Thoracic aorta (tissue), 2 donors: ENCODE results near the gene OSGIN1. TPM values are rescaled to one million over a fixed set of nuclear protein-coding genes. Genes with fewer than 3 reads are reported as not detected.

Experiments
- ATAC-seq: fragments of 150-250 bp; one replicate; pipeline ENCODE4 v1.8.0; 2017; ENCODE audit warnings: low read depth; ENCODE audit not compliant: insufficient number of reproducible peaks, low FRiP score
- DNase-seq: peaks from one replicate; pipeline ENCODE4 v3.0.0-alpha.2; 2020; ENCODE audit warnings: low spot score
- H3K27ac ChIP-seq, 2 donors: fragments of 200-600 bp; sonication (generic); 1 replicate in 1 of 2; 2 replicates in 1 of 2; pipeline ENCODE4 v1.5.1; 2016; ENCODE audit warnings: mild to moderate bottlenecking in 2 of 2, moderate library complexity in 2 of 2
- H3K27me3 ChIP-seq: fragments of 200-600 bp; sonication (generic); replicated peaks from 2 replicates; pipeline ENCODE4 v1.6.0; 2016; ENCODE audit warnings: mild to moderate bottlenecking; ENCODE audit not compliant: insufficient read depth
- H3K36me3 ChIP-seq: fragments of 200-600 bp; sonication (generic); one replicate; pipeline ENCODE4 v1.5.1; 2016
- H3K4me1 ChIP-seq, 2 donors: fragments of 200-600 bp; sonication (generic); 1 replicate in 1 of 2; 2 replicates in 1 of 2; pipeline versions ENCODE4 v1.5.1 to v1.6.0; 2016; ENCODE audit warnings: low read depth in 2 of 2, mild to moderate bottlenecking in 1 of 2; ENCODE audit not compliant: control insufficient read depth in 1 of 2
- H3K4me3 ChIP-seq: fragments of 200-600 bp; sonication (generic); 2 replicates; pipeline ENCODE4 v1.5.1; 2016; ENCODE audit warnings: mild to moderate bottlenecking
- H3K9me3 ChIP-seq: fragments of 200-600 bp; sonication (generic); 2 replicates; pipeline ENCODE4 v1.5.1; 2016
- total RNA-seq, 2 donors: library from RNA; depleted of rRNA; stranded (reverse); fragments of >200 nt; gene quantifications; one replicate each; pipeline versions ENCODE4 v1.1.0 to v1.2.3, GENCODE V29; 2016
- TF ChIP-seq, protein P1 (sequence below): fragments of 200-600 bp; sonication (generic); IDR thresholded peaks from one replicate; pipeline ENCODE4 v1.5.1; 2019; ENCODE audit warnings: antibody characterized with exemption

Gene OSGIN1
- total RNA-seq, 2 donors from 2014 or later = 3.7 to 16.2 TPM

DNA sequence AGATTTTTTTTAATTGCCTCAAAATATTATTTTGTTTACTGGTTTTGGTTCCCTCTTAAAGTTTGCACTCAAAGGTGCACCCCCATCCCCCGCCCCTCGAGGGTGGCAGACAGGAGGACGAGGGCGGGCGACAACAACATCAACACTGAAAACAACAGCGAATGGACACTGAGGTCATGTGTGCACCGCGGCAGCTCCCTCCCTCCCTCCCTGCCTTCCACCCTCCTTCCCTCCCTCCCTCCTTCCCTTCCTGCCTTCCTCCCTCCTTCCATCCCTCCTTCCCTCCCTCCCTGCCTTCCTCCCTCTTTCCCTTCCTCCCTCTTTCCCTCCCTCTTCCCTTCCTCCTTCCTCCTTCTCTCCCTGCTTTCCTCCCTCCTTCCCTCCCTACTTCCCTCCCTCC is 1.5 kb upstream of the OSGIN1 start:
- Histone ChIP-seq H3K4me3 (no peak overlapping the region), H3K9me3 (no peaks in the 10 kb centered on the region), H3K27me3 (no peaks in the 10 kb centered on the region), H3K36me3 (no peaks in the 10 kb centered on the region), H3K4me1 (peaks cover 14 to 34% of the 10 kb centered on the region in 2 donors), H3K27ac (no peak overlapping the region)
- no peak for ATAC-seq
- DNase-seq = no peak
- TF ChIP-seq, protein P1, sequence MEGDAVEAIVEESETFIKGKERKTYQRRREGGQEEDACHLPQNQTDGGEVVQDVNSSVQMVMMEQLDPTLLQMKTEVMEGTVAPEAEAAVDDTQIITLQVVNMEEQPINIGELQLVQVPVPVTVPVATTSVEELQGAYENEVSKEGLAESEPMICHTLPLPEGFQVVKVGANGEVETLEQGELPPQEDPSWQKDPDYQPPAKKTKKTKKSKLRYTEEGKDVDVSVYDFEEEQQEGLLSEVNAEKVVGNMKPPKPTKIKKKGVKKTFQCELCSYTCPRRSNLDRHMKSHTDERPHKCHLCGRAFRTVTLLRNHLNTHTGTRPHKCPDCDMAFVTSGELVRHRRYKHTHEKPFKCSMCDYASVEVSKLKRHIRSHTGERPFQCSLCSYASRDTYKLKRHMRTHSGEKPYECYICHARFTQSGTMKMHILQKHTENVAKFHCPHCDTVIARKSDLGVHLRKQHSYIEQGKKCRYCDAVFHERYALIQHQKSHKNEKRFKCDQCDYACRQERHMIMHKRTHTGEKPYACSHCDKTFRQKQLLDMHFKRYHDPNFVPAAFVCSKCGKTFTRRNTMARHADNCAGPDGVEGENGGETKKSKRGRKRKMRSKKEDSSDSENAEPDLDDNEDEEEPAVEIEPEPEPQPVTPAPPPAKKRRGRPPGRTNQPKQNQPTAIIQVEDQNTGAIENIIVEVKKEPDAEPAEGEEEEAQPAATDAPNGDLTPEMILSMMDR = no peak

DNA sequence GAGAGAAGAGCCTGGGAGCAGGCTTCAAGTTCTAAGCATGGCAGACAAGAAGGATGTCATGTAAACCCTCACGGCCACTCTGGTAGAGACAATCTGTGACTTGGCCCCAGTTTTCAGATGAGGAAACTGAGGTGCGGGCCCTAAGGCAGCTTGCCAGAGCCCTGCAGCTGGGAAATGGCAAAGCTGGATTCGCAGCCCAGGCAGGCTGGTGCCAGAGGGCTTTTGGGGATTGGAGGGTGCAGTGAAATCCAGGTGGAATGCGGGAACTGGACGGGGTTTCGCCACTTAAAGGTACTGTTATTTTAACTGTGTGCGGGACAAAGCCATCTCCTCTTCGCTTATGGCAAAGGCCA is 477 bp upstream of the OSGIN1 start:
- Histone ChIP-seq H3K4me3 (peak overlapping the region; percentile 83), H3K36me3 (no peaks in the 10 kb centered on the region), H3K27ac (peak overlapping the region; percentile 91 to 94), H3K27me3 (no peaks in the 10 kb centered on the region), H3K4me1 (peaks cover 14 to 36% of the 10 kb centered on the region in 2 donors), H3K9me3 (no peaks in the 10 kb centered on the region)
- TF ChIP-seq, protein P1 = no peak
- ATAC-seq (peak; percentile 13), DNase-seq (no peak)

DNA sequence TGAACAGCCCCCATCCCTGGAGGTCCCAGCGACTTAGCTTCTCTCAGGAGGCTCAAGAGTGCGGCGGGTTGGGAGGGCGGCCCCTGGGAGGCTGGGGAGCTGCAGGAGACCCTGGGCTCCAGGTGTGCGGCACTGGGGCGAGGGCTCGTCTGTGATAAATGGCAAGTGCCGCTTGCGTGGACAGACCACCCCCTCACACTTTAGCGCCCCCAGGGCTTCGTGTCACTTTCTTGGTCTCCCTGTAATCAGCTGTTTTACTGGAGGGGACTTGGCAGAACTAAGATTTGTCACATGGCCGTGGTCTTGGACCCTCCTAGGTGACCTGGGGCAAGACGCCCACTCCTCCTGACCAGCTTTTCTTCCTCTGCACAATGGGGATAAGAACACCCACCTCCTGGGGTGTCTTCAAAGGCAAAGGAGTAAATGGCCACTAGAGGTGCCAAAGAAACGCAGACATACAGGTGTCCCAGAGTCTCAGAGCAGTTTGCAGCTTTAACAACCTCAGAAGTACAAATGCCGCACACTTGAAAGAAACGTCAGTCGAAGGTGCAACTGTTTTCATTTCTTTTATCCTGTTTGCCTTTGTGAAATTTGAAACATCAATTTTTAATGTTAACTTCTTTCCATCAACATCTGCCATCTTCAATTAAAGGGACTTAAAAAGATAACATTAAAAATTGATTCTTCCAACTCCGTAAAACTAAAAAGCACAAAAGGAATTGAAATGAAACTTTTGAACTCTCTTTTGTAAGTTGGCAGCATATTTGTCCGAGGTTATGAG is 946 bp downstream of the OSGIN1 start:
- Histone ChIP-seq H3K27me3 (no peaks in the 10 kb centered on the region), H3K27ac (peak overlapping the region; percentile 91 to 94), H3K4me3 (peak overlapping the region; percentile 83), H3K4me1 (peaks cover 14 to 36% of the 10 kb centered on the region in 2 donors), H3K36me3 (peaks cover 8% of the 10 kb centered on the region), H3K9me3 (no peaks in the 10 kb centered on the region)
- DNase-seq (no peak), ATAC-seq (no peak)
- TF ChIP-seq, protein P1 = no peak

DNA sequence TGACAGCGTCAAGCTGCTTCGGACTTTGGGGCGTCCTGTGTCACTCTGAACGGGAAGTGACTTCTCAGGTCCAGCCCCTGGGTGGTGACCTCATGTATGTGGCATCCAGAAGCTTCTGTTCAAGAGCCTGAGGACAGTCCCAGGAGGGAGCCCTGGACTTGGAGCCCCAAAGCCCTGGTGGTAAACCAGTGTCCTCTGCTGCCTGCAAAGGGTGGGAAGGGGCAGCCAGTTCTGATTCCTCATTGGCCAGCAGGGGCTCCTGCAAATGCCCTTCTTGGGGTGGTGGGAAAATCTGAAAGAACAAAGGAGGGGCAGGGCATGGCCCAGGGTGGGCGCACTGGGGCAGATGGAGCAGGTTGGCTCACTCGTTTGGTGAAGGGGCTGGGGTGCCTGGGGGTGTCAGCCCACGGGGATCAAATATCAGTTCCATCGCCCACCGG is 1.6 kb downstream of the OSGIN1 start:
- Histone ChIP-seq H3K4me3 (peak overlapping the region; percentile 83), H3K27ac (peak overlapping the region; percentile 91 to 94), H3K9me3 (no peaks in the 10 kb centered on the region), H3K4me1 (peaks cover 14 to 36% of the 10 kb centered on the region in 2 donors), H3K36me3 (peaks cover 13% of the 10 kb centered on the region), H3K27me3 (no peaks in the 10 kb centered on the region)
- peak; percentile 25 for DNase-seq
- TF ChIP-seq, protein P1 = no peak
- peak; percentile 69 for ATAC-seq

DNA sequence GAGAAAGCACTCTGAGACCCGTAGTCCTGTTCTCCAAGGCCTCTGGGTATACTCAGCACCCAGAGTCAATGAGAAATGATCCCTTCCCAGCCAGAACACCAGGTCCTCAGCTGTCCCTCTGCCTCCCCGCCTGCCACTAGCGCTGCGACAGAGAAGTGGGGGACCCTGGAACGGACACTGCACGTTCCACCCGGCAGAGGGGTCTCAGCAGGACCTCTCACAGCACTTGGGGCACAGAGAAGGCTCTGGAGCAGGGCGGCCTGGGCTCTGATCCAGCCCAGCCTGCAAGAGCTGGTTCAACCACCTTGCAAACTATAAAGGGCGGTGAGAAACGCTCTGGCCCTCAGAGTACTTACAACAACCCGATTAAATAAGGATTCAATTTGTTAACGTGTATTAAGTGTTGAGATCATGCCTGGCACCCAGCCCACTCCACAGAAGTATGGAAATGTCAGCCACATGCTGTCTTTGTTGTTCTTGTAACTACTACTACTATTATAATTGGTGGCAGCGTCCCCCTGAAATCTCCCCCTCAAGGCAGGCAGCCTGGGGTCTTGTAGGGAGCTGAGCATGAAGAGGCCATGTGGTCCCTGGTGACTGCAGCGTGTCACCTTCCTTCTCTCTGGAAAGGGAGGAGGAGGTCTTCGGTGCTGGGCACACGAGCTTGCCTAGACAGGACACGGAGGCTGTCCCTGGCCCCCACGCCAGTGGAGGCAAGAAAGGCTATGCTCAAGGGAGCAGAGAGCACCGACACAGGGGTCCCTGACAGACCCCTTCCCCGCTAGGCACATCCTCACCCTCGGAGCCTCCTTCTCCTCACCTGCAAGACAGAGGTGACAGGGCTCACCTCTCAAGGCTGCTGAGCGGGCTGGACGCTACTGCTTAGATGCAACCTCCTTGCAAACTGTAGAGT is 2.4 kb downstream of the OSGIN1 start:
- DNase-seq = no peak
- Histone ChIP-seq H3K4me1 (peaks cover 14 to 36% of the 10 kb centered on the region in 2 donors), H3K27me3 (no peaks in the 10 kb centered on the region), H3K36me3 (peaks cover 21% of the 10 kb centered on the region), H3K4me3 (peak overlapping the region; percentile 83), H3K9me3 (no peaks in the 10 kb centered on the region), H3K27ac (peak overlapping the region; percentile 91 to 94)
- TF ChIP-seq, protein P1 = no peak
- no peak for ATAC-seq
